ENCODE data around the gene RBFOX2. TPM values are rescaled to one million over a fixed set of nuclear protein-coding genes. Genes with fewer than 3 reads are reported as not detected.

The RBFOX2 gene
- polyA plus RNA-seq, 1 of the 3 experiments (the other 2 are of a cell fraction): 115 TPM

GRCh38 chr22:35987487-35987886 is 41.1 kb downstream of the RBFOX2 start (continued):
- TF ChIP-seq USF2 (IDR thresholded peaks at IDR 0.05; ENCODE audit: borderline replicate concordance, low read depth, low read length): no peak
- no peak for TF ChIP-seq IRF3 (IDR thresholded peaks at IDR 0.05; ENCODE audit: low read depth, low read length)
- no peak for TF ChIP-seq SMC3 (IDR thresholded peaks at IDR 0.05; ENCODE audit: low read depth, low read length)
- no peak for TF ChIP-seq GABPA (IDR thresholded peaks at IDR 0.05; ENCODE audit: low read depth)
- TF ChIP-seq NRF1 (IDR thresholded peaks at IDR 0.05; ENCODE audit: low read depth, low read length): no peak
- TF ChIP-seq MEF2A (IDR thresholded peaks at IDR 0.05; ENCODE audit: borderline replicate concordance, low read depth): no peak
- peak; percentile 36 for TF ChIP-seq CHD2 (IDR thresholded peaks at IDR 0.05; ENCODE audit: low read length, partially characterized antibody)
- TF ChIP-seq MAX (IDR thresholded peaks at IDR 0.05; ENCODE audit: low read depth): no peak
- no peak for TF ChIP-seq USF1 (IDR thresholded peaks at IDR 0.05; ENCODE audit: borderline replicate concordance, low read depth)
- TF ChIP-seq CTCF (IDR thresholded peaks at IDR 0.05): no peak
- peak; percentile 58; the same call in 1 of the 2 replicates for TF ChIP-seq RCOR1 (IDR thresholded peaks at IDR 0.05; ENCODE audit: low read length)
- no peak for TF ChIP-seq TAF1 (IDR thresholded peaks at IDR 0.05; ENCODE audit: borderline replicate concordance, low read depth, low read length)
- TF ChIP-seq JUND (IDR thresholded peaks at IDR 0.05): no peak
- no peak for TF ChIP-seq ZBTB33 (IDR thresholded peaks at IDR 0.05; ENCODE audit: borderline replicate concordance, low read depth)
- TF ChIP-seq MXI1 (IDR thresholded peaks at IDR 0.05; ENCODE audit: low read depth, low read length): peak; percentile 90
- TF ChIP-seq FOSL2 (IDR thresholded peaks at IDR 0.05; ENCODE audit: borderline replicate concordance, low read depth): no peak
- peak; percentile 58 for TF ChIP-seq GATA2 (CRISPR knock-in tag; IDR thresholded peaks at IDR 0.05)
- peak; percentile 57 for TF ChIP-seq PBX3 (IDR thresholded peaks at IDR 0.05)
- TF ChIP-seq ELF1 (IDR thresholded peaks at IDR 0.05): no peak
- no peak for TF ChIP-seq SIN3A (IDR thresholded peaks at IDR 0.05; ENCODE audit: borderline replicate concordance, low read depth, low read length)
